ENCODE results near the gene YIPF3. TPM values are rescaled to one million over a fixed set of nuclear protein-coding genes. Genes with fewer than 3 reads are reported as not detected.

Gene YIPF3
- total and polyA plus RNA-seq, 9 of the 15 experiments (the other 6 are each of a cell fraction or from before 2014, with no cell fraction given) = 27.5 to 75.3 (median 57.6) TPM

DNA sequence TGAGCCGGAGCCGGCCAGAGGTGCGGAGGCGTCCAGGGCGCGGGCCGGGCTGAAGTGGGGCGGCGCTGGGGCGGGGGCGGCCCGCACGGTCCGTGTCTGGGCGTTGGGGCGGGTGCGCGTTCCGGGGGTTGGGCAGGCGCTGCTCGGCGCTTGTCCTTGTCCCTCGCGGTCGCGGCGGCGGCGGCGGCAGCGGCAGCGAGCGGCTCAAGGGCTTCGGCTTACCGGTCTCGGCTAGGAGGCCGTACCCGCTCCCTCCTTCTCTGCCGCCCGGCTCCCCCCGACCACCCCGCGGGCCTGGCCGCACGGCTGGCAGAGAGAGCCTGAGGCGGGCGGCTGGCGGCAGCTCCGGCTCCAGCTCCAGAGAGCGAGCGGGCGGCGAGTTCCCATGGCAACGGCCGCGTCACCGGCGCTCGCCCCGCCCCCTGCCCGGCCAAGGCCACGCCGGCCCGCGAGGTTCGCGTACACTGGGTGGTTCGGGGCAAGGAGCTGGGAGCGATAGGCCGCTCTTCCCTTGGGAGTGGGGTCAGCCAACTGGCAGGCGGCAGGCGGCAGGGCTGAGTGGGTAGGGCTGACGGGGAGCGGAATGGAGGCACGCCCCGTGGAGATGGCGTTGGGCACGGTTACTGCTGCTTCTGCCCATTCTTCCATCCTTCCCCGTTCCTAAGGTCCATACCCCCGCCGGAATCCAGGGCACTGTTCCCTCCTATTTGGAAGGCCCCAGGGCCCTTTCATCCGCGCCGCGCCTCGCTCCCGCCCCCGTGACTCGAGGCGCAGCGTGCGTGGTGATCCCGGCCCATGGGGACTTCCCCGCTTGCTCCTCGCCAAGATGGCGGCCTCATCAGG is 6.5 kb downstream of the YIPF3 start, which contains the start of gene LRRC73 (continued):
- TF ChIP-seq RBM22 (IDR thresholded peaks at IDR 0.05; ENCODE audit: low read depth, low read length, poor library complexity, severe bottlenecking) (peak; percentile 98), TCF3 (CRISPR knock-in tag; IDR thresholded peaks at IDR 0.05) (no peak), POLR2B (IDR thresholded peaks at IDR 0.05; ENCODE audit: low read depth, partially characterized antibody) (no peak), MED1 (CRISPR knock-in tag; IDR thresholded peaks at IDR 0.05; ENCODE audit: borderline replicate concordance) (no peak), ILF3 (IDR thresholded peaks at IDR 0.05; ENCODE audit: borderline replicate concordance) (no peak), PCBP2 (IDR thresholded peaks at IDR 0.05; ENCODE audit: low read depth, low read length, poor library complexity, severe bottlenecking) (no peak), NFRKB (IDR thresholded peaks at IDR 0.05; ENCODE audit: low read depth) (no peak), FIP1L1 (IDR thresholded peaks at IDR 0.05; ENCODE audit: low read depth, low read length, poor library complexity, severe bottlenecking) (peak; percentile 56), IRF2 (CRISPR knock-in tag; IDR thresholded peaks at IDR 0.05) (no peak), SIX5 (IDR thresholded peaks at IDR 0.05; ENCODE audit: borderline replicate concordance in 1 of 2, insufficient read depth in 1 of 2, low read depth in 1 of 2, low read length in 2 of 2) (no peak), NFIC (IDR thresholded peaks at IDR 0.05) (0 out of 2 replicates have a peak, but pooled peaks have one; percentile 8), EGR1 (conservative IDR thresholded peaks at IDR 0.05) (peak; percentile 54), BCOR (IDR thresholded peaks at IDR 0.05) (no peak), ZNF224 (CRISPR knock-in tag; IDR thresholded peaks at IDR 0.05) (no peak), SP1 (CRISPR knock-in tag; IDR thresholded peaks at IDR 0.05) (peak; percentile 75), TEAD1 (CRISPR knock-in tag; IDR thresholded peaks at IDR 0.05) (no peak), HIVEP1 (CRISPR knock-in tag; IDR thresholded peaks at IDR 0.05) (no peak)
- TF ChIP-seq, protein P1, sequence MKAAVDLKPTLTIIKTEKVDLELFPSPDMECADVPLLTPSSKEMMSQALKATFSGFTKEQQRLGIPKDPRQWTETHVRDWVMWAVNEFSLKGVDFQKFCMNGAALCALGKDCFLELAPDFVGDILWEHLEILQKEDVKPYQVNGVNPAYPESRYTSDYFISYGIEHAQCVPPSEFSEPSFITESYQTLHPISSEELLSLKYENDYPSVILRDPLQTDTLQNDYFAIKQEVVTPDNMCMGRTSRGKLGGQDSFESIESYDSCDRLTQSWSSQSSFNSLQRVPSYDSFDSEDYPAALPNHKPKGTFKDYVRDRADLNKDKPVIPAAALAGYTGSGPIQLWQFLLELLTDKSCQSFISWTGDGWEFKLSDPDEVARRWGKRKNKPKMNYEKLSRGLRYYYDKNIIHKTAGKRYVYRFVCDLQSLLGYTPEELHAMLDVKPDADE (conservative IDR thresholded peaks at IDR 0.05; ENCODE audit: control insufficient read depth, low read depth, low read length) = 0 out of 2 replicates have a peak, but pooled peaks have one; percentile 46
- TF ChIP-seq, protein P2, sequence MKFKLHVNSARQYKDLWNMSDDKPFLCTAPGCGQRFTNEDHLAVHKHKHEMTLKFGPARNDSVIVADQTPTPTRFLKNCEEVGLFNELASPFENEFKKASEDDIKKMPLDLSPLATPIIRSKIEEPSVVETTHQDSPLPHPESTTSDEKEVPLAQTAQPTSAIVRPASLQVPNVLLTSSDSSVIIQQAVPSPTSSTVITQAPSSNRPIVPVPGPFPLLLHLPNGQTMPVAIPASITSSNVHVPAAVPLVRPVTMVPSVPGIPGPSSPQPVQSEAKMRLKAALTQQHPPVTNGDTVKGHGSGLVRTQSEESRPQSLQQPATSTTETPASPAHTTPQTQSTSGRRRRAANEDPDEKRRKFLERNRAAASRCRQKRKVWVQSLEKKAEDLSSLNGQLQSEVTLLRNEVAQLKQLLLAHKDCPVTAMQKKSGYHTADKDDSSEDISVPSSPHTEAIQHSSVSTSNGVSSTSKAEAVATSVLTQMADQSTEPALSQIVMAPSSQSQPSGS (CRISPR knock-in tag; IDR thresholded peaks at IDR 0.05) = no peak
- TF ChIP-seq, protein P3, sequence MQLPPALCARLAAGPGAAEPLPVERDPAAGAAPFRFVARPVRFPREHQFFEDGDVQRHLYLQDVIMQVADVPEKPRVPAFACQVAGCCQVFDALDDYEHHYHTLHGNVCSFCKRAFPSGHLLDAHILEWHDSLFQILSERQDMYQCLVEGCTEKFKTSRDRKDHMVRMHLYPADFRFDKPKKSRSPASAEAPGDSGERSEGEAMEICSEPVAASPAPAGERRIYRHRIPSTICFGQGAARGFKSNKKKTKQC (CRISPR knock-in tag; IDR thresholded peaks at IDR 0.05) = peak; percentile 33; the same call in 1 of the 2 replicates
- TF ChIP-seq, protein P4, sequence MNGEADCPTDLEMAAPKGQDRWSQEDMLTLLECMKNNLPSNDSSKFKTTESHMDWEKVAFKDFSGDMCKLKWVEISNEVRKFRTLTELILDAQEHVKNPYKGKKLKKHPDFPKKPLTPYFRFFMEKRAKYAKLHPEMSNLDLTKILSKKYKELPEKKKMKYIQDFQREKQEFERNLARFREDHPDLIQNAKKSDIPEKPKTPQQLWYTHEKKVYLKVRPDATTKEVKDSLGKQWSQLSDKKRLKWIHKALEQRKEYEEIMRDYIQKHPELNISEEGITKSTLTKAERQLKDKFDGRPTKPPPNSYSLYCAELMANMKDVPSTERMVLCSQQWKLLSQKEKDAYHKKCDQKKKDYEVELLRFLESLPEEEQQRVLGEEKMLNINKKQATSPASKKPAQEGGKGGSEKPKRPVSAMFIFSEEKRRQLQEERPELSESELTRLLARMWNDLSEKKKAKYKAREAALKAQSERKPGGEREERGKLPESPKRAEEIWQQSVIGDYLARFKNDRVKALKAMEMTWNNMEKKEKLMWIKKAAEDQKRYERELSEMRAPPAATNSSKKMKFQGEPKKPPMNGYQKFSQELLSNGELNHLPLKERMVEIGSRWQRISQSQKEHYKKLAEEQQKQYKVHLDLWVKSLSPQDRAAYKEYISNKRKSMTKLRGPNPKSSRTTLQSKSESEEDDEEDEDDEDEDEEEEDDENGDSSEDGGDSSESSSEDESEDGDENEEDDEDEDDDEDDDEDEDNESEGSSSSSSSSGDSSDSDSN (IDR thresholded peaks at IDR 0.05; ENCODE audit: borderline replicate concordance in 1 of 2, low read depth in 2 of 2, low read length in 2 of 2) = peak; percentile 13 to 40; a peak in 2 of 4 replicates
